GM21723 (cell line): ENCODE measurements around the gene SBF1.
"Not testable (repeated sequence)": the region's sequence is repeated elsewhere in the genome, so short reads cannot be mapped to it uniquely, and the experiment has no call there.

ENCODE experiments used
- ATAC-seq: cut with Tn5 transposase; IDR thresholded peaks from one replicate; pipeline ENCODE4 v1.9.1; 2021; ENCODE audit warnings: mild to moderate bottlenecking, moderate library complexity; ENCODE audit not compliant: unreplicated experiment

Gene SBF1, protein sequence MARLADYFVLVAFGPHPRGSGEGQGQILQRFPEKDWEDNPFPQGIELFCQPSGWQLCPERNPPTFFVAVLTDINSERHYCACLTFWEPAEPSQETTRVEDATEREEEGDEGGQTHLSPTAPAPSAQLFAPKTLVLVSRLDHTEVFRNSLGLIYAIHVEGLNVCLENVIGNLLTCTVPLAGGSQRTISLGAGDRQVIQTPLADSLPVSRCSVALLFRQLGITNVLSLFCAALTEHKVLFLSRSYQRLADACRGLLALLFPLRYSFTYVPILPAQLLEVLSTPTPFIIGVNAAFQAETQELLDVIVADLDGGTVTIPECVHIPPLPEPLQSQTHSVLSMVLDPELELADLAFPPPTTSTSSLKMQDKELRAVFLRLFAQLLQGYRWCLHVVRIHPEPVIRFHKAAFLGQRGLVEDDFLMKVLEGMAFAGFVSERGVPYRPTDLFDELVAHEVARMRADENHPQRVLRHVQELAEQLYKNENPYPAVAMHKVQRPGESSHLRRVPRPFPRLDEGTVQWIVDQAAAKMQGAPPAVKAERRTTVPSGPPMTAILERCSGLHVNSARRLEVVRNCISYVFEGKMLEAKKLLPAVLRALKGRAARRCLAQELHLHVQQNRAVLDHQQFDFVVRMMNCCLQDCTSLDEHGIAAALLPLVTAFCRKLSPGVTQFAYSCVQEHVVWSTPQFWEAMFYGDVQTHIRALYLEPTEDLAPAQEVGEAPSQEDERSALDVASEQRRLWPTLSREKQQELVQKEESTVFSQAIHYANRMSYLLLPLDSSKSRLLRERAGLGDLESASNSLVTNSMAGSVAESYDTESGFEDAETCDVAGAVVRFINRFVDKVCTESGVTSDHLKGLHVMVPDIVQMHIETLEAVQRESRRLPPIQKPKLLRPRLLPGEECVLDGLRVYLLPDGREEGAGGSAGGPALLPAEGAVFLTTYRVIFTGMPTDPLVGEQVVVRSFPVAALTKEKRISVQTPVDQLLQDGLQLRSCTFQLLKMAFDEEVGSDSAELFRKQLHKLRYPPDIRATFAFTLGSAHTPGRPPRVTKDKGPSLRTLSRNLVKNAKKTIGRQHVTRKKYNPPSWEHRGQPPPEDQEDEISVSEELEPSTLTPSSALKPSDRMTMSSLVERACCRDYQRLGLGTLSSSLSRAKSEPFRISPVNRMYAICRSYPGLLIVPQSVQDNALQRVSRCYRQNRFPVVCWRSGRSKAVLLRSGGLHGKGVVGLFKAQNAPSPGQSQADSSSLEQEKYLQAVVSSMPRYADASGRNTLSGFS (N-terminal part only)

DNA sequence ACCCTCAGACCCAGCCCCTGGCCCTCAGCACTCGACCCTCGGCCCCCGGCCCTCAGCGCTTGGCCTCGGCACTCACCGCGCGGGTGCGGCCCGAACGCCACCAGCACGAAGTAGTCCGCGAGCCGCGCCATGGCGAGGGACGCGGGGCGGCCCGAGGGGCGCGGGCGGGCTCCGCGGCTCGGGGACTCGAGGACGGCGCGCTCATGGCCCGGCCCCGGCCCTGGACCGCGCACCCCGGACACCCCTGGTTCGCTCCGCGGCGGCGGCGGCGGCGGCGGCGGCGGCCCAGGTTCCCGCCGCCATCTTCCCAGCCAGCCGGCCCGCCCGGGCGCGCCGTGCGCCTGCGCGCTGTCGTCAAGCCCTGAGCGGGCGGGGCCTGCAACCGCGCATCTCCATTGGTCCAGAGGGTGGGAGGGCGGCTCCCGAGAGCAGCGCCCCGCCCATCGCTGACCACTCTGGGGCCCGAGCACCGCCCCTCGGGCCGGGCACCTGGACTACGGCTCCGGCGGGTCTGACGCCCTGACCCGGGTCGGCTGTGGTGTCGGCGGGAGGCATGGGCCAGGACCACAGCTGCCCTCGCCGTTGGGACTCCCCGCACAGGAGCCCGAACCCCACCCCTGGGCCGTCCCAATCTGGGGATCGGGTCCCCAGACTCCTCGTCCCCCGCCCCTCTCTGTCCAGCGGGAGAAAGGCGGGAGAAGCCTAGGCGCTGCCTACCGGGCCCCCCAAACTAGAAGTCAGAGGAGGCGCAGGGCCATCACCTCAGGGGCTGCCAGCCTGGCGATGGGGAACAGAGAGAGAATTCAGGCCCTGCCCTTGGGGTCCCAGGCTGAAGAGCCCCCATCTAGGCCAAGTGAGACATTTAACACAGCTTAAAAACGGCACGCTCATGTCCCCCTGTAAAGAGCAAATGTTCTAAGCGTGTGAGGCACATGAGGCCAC lies at the start of gene SBF1:
TSS of gene SBF1 (minus strand) at position 326 of the 942 bp plus-strand sequence. CDS start at position 131, 195 bp downstream.
- ATAC-seq, result peak; percentile 55

DNA sequence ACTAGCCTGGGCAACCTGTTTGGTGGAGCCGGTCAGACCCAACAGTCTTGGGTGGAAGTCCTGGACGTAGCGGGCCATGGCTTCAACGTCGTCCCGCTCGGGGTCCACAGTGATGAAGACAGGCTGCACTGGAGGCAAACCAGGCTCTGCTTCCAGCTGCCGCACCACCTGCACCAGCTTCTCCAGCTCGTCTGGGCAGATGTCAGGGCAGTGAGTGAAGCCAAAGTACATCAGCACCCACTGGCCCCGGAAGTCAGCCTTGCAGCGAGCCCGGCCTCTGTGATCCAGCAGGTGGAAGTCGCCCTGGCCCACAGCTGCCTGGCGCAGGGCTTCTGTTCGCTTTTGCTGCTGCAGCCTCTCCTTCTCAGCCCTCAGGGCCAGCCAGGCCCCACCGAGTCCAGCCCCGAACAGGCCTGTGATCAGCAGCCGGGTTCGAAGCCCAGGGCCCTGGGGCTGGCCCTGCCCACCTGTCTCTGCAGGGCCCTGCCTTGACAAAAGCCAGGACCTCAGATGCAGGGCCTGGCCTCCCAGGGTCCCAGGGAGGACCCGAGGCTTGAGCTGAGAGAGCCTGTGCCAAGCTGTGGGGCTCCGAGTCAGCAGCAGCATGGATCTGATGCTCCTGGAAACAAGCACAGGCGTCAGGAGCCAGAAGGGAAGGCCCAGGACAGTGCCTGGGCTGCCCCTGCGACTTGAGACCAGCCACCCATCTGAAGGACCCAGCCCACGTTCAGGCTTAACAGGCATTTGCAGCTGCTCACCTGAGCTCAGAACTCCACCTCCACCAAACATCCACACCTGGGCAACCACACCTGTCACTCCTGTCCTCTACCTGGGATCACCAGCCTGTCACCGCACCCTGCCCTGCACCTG lies 49.2 kb upstream of the SBF1 start:
- ATAC-seq, result no peak

DNA sequence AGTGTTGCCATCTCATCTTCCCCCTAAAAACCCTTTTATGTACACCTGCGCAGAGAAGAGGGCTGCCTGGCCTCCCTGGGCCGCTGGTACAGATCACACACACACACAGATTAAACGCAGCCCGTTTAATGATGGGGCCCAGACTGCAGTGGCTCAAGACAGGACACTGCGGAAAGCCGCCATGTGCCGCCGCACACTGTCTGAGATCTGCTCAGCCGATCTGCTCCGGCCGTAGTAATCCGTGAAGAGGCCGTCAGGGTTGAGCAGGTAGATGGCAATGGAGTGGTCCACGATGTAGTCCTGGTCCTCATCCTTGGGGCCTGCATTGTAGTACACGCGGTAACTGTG lies 48.6 kb upstream of the SBF1 start:
- ATAC-seq, result no peak

DNA sequence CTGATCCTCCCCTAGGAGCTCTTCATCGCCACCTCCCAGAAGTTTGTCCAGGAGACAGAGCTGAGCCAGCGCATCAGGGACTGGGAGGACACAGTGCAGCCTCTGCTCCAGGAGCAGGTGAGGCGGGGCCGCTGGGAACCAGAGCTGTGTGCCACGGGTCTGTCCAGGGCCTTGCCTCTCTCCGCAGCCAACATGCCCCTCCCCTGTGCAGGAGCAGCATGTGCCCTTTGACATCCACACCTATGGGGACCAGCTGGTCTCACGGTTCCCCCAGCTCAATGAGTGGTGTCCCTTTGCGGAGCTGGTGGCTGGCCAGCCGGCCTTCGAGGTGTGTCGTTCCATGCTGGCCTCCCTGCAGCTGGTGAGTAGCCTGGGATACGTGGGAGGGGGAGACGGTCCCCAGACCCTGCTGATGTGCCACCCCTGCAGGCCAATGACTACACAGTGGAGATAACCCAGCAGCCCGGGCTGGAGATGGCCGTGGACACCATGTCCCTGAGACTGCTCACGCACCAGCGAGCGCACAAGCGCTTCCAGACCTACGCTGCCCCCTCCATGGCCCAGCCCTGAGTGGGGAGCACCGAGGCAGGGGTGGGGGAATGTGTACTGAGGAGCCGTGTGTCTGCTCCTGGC lies 48.1 kb upstream of the SBF1 start:
- ATAC-seq, result no peak

DNA sequence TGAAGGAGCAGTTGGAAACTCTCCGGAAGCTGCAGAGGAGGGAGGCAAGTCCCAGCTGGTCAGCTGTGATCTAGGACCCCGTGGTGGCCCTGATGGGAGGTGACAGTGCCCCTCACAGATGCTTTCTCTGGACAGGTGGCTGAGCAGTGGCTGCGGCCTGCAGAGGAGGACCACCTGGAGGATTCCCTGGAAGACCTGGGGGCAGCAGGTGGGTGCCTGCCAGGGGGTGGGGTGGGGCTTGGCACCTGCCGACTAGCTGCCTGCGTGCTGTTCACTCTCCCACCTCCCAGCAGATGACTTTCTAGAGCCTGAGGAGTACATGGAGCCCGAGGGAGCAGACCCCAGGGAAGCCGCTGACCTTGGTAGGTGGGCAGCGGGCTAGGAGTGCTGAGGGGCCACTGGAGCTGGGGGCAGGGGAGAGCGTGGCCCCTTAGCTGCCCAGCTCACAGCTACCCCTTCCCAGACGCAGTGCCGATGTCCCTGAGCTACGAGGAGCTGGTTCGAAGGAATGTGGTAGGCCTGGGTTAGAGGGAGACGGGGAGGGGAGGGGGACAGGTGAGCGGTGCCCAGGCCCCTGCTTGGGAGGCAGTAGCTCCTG lies 47.5 kb upstream of the SBF1 start:
- no peak for ATAC-seq

DNA sequence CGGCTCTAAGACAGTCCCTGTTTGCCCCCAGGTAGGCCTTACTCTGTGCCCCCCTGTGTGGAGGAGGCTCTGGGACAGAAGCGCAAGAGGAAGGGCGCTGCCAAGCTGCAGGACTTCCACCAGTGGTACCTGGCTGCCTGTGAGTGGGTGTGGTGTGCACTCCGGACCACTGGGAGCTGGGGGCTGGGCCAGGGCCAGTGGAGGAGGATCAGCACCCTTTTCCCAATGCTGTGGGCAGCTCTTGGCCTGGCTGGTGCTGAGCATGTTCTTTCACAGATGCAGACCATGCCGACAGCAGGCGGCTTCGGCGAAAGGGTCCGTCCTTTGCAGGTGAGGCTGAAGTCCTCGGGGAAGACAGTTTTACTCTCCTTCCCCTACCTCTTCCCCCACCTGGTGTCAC lies 46.9 kb upstream of the SBF1 start:
- ATAC-seq, result no peak

DNA sequence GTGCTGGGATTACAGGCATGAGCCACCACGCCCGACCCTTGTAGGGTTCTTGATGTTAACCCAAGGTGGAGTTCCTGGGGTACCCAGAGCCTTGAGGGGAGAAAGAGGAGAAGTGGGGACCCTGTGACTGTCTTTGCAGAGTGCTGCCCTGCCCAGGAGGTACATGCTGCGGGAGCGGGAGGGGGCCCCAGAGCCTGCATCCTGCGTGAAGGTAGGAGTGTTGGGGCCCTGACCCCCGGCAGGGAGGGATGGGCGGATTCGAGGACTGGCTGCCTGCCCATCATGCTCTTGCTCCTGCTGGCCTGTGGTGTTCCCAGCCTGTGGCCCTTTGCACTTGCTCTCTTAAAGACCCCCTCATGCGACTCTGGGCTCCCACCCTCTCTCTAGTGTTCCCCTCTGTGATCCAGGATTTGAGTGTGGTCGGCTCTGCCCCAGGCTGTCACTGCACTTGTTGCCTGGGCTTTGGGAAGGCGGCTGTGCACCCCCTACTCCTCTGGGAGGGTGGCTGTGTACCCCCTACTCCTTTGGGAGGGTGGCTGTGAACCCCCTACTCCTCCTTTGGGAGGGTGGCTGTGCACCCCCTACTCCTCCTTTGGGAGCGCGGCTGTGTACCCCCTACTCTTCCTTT lies 46.1 kb upstream of the SBF1 start:
- no peak for ATAC-seq

DNA sequence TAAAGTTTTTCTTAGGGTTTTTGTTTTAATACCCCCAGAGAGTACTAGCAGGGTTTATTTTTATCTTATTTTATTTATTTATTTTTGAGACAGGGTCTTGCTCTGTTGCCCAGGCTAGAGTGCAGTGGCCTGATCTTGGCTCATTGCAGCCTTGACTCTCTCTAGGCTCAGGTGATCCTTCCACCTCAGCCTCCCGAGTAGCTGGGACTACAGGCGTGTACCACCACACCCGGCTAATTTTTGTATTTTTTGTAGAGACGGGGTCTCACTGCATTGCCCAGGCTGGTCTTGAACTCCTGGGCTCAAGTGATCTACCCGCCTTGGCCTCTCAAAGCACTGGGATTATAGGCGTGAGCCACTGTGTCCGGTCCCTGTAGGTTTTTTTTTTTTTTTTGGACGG lies 45.3 kb upstream of the SBF1 start:
- not testable (repeated sequence) for ATAC-seq

DNA sequence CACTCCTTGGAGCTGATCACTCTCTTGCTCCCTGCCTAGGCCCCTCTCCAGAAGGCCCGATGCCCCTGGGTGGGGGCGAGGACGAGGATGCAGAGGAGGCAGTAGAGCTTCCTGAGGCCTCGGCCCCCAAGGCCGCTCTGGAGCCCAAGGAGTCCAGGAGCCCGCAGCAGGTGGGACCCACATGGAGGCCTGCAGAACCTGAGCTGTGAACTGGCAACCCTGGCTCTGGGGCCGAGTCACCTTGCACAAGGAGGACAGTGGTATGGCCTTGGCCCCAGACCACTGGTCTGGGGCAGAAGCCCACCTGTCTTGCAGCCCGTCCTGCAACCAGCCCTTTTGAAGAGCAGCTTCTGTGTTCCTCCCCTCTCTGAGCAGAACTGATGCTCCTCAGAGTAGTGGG lies 44.3 kb upstream of the SBF1 start:
- ATAC-seq, result no peak

DNA sequence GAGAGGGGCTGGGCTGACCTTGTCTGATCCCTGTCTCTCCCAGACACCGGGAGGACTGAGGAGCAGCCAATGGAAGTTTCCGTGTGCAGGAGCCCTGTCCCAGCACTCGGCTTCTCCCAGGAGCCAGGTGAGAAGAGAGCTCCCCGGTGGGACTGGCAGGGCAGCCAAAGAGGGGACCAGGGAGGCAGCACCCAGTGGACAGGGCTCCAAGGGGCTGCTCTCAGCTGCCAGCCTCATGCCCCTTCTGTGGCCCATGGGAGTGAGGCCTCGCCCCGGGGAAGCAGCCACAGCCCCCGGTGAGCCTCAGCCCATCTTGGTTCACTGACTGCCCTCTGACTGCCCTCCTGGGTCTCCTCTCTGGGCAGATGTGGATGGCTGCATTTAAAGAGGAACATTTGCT lies 43.8 kb upstream of the SBF1 start:
- ATAC-seq, result no peak

DNA sequence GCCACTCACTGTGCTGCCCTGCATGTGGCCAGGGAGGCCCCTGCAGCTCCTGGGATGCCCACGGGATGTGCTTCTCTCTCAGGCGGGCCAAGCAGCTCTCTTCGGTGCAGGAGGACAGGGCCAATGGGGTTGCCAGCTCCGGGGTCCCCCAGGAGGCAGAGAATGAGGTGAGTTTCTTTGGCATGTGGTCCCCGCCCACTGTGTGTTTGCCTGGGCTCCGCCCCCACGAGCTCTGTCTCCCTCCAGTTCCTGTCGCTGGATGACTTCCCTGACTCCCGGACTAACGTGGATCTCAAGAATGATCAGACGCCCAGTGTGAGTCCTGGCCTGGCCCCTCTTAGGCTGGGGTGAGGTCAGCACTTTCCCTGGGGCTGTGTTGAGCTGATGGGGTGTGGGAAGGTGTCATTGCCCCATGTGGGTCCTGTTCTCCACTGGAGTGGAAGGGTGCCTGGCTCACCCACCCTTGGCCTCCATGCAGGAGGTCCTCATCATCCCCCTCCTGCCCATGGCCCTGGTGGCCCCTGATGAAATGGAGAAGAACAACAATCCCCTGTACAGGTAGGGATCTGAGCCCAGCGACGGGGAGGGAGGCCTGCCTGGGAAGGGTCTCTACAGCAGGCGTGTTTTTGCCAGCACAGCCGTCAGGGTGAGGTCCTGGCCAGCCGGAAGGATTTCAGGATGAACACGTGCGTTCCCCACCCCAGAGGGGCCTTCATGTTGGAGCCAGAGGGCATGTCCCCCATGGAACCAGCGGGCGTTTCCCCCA lies 42.8 kb upstream of the SBF1 start:
- no peak for ATAC-seq

DNA sequence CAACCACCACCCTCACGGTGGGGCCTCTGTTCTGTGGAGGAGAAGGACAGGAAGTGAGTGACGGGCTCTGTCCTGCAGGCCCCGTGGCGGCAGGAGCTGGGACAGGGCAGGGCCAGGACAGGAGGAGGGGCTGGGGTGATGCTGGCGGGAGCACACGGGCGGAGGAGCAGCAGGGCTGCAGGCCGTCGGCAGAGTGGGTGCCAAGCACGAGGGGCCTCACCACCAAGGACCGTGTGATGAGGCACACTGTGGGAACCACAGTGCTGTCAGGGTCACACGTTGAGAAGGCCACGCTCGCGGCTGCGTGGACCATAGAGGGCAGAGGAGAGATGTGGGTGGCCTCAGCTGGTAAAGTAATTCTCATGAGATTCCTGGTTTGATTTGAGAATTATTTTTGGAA lies 42.1 kb upstream of the SBF1 start:
- no peak for ATAC-seq

DNA sequence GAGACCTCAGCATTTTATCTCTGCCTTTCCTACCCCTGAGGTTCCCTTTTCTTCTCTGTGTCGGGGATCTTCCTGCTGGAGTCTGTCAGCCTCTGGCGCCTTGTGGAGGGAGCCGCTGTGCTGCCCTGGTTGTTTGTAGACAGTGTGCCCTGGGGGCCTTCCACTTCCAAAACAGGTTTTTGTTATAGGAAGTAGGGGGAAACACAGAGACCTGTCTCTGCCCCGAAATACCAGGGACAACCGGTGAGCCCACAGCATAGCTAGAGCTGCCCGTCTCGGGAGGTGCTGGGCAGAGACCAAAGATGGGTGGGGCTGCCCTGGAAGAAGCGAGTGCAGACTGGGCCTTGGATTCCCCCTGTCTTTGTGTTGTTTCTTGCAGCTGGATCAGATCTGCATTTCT lies 41.2 kb upstream of the SBF1 start:
- no peak for ATAC-seq

DNA sequence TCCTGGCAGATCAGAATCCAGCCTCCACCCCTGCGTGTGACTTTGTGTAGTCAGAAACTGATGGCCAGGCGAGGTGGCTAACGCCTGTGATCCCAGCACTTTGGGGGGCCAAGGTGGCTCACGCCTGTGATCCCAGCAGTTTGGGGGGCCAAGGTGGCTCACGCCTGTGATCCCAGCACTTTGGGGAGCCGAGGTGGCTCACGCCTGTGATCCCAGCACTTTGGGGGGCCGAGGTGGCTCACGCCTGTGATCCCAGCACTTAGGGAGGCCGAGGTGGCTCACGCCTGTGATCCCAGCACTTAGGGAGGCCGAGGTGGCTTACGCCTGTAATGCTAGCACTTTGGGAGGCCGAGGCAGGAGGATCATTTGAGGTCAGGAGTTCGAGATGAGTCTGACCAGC lies 38.3 kb upstream of the SBF1 start:
- ATAC-seq, result no peak

DNA sequence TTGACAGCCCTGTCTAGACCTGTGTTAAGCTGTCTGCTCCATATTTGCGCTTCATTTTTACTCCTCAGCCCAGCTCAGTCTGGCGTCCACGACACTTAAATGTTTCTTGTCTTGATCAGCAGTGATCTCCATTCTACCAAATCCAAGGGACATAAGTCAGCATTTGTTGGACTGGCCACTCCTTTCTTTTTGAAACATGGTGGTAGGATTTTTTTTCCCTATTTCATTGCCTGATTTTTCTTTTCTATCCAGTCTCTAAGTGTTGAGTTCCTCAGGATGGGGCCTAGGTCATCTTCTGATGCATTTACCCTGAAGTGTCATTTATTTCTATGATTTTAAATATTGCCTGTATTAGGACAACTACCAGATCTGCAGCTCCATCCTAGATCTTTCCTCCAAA lies 34.1 kb upstream of the SBF1 start:
- ATAC-seq, result no peak

DNA sequence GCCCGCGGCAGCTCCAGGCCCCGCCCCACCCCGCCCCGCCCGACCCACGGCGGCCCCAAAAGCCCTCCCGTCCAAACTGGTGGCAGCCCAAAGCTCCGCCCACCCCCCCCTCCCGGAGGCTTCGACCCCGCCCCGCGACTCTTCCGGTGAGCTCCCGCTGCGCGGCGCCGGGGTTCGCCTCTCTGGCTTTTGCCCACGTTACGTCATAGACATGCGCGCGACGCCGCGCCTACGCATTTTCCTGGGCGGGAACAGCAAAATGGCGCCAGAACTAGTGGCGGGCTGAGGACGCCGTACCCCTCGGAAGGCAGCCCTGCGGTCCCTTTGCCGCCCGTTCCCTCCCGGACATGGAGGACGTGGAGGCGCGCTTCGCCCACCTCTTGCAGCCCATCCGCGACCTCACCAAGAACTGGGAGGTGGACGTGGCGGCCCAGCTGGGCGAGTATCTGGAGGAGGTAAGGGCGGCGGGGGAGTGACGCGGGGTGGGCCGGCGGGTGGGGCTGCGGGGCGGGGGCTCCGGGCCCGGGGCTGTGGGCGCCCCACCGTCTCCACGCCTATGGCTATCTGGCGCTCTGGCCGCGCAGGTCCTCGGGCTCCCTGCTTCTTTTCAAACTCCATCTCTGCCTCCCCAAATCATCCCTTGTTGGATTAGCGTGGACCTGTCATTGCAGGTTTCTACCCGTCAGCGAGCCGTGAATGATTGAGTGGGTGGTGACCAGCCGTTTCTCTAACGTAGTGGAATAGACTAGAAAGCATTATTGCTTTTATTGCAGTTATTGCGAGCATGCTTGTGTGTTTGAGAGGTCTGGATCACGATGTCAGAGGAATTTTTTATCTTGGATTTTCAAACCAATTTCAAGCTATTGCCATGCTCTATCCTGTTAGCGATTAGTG lies 33.4 kb upstream of the SBF1 start, which contains the start of gene NCAPH2:
TSS of gene NCAPH2 (plus strand) at position 234 of the 894 bp plus-strand sequence. CDS start at position 348, 114 bp downstream.
- ATAC-seq, result peak; percentile 68
